ENCODE results near the gene PHF21A.
A peak's percentile ranks its signal among the peaks of the same experiment; 100 is the strongest.

GRCh38 chr11:45899448-45900174 is 221.6 kb downstream of the PHF21A start:
- TF ChIP-seq BHLHE40 (IDR thresholded peaks at IDR 0.05; ENCODE audit: borderline replicate concordance) (peak; percentile 69; the same call in 1 of the 2 replicates), CTBP1 (IDR thresholded peaks at IDR 0.05; ENCODE audit: borderline replicate concordance) (no peak), PKNOX1 (IDR thresholded peaks at IDR 0.05) (no peak), SUZ12 (IDR thresholded peaks at IDR 0.05) (no peak), SP1 (IDR thresholded peaks at IDR 0.05) (no peak), FOXM1 (IDR thresholded peaks at IDR 0.05; ENCODE audit: borderline replicate concordance) (no peak), FOXK2 (IDR thresholded peaks at IDR 0.05) (no peak), FOXA1 (IDR thresholded peaks at IDR 0.05) (no peak), ELF4 (IDR thresholded peaks at IDR 0.05) (no peak), LEF1 (IDR thresholded peaks at IDR 0.05; ENCODE audit: borderline replicate concordance) (no peak), L3MBTL2 (conservative IDR thresholded peaks at IDR 0.05) (no peak)
